Neuronal stem cell (in vitro differentiated cells): ENCODE measurements around the gene TMEM158.

Experiments
- DNase-seq: peaks from one replicate; pipeline ENCODE4 v3.0.0-alpha.2; 2013; ENCODE audit warnings: low spot score
- H2AFZ ChIP-seq: one replicate; pipeline ENCODE4 v1.6.1; 2013; ENCODE audit warnings: mild to moderate bottlenecking, low read length, inconsistent platforms
- H2AK5ac ChIP-seq: 2 replicates; pipeline ENCODE4 v1.6.1; 2013; ENCODE audit warnings: low read depth, mild to moderate bottlenecking, inconsistent platforms, low read length, moderate library complexity, mixed read lengths
- H2BK120ac ChIP-seq: 2 replicates; pipeline ENCODE4 v1.6.1; 2013; ENCODE audit warnings: low read depth, mild to moderate bottlenecking, inconsistent platforms, low read length, moderate library complexity, mixed read lengths
- H2BK12ac ChIP-seq: one replicate; pipeline ENCODE4 v1.6.1; 2013; ENCODE audit warnings: low read length, inconsistent platforms
- H2BK15ac ChIP-seq: 2 replicates; pipeline ENCODE4 v1.6.1; 2013; ENCODE audit warnings: mild to moderate bottlenecking, low read length, inconsistent platforms, mixed read lengths
- H2BK5ac ChIP-seq: one replicate; pipeline ENCODE4 v1.6.1; 2013; ENCODE audit warnings: inconsistent platforms, mild to moderate bottlenecking, low read length, moderate library complexity
- H3K14ac ChIP-seq: one replicate; pipeline ENCODE4 v1.6.1; 2013; ENCODE audit warnings: low read length, inconsistent platforms
- H3K18ac ChIP-seq: 2 replicates; pipeline ENCODE4 v1.6.1; 2013; ENCODE audit warnings: low read length, inconsistent platforms
- H3K23ac ChIP-seq: 2 replicates; pipeline ENCODE4 v1.6.1; 2013; ENCODE audit warnings: low read depth, mild to moderate bottlenecking, mixed read lengths, low read length, inconsistent platforms; ENCODE audit not compliant: poor library complexity
- H3K27ac ChIP-seq: replicated peaks from 3 replicates; pipeline ENCODE4 v1.5.1; 2013; ENCODE audit warnings: low read length, inconsistent platforms
- H3K27me3 ChIP-seq, 3 experiments: 2 replicates each; pipeline ENCODE4 v1.6.1; 2013; ENCODE audit warnings: low read length in 3 of 3, mild to moderate bottlenecking in 2 of 3, inconsistent platforms in 1 of 3, low read depth in 1 of 3, mixed read lengths in 1 of 3, moderate library complexity in 1 of 3; ENCODE audit not compliant: control insufficient read depth in 3 of 3, insufficient read depth in 3 of 3
- H3K36me3 ChIP-seq, 2 donors: replicated peaks in 1 of 2; 2 replicates each; pipeline ENCODE4 v1.6.1; 2013; ENCODE audit warnings: low read length in 2 of 2; ENCODE audit not compliant: control insufficient read depth in 2 of 2, insufficient read depth in 2 of 2
- H3K4ac ChIP-seq: 2 replicates; pipeline ENCODE4 v1.6.1; 2013; ENCODE audit warnings: inconsistent platforms, mild to moderate bottlenecking, low read length, moderate library complexity
- H3K4me1 ChIP-seq, 2 donors: 1 replicate in 1 of 2; 2 replicates in 1 of 2; pipeline ENCODE4 v1.6.1; 2013; ENCODE audit warnings: low read length in 2 of 2, low read depth in 1 of 2; ENCODE audit not compliant: control insufficient read depth in 2 of 2, insufficient read depth in 1 of 2
- H3K4me2 ChIP-seq: one replicate; pipeline ENCODE4 v1.6.1; 2013; ENCODE audit warnings: mild to moderate bottlenecking, low read length, inconsistent platforms; ENCODE audit not compliant: insufficient read depth, poor library complexity, severe bottlenecking
- H3K4me3 ChIP-seq, 2 donors: 2 replicates each; pipeline ENCODE4 v1.5.1; 2013; ENCODE audit warnings: low read length in 2 of 2, mild to moderate bottlenecking in 2 of 2, inconsistent platforms in 1 of 2, moderate library complexity in 1 of 2
- H3K79me1 ChIP-seq: one replicate; pipeline ENCODE4 v1.6.1; 2013; ENCODE audit warnings: low read depth, mild to moderate bottlenecking, inconsistent platforms, low read length, moderate library complexity
- H3K9ac ChIP-seq: one replicate; pipeline ENCODE4 v1.6.1; 2013; ENCODE audit warnings: mild to moderate bottlenecking, low read depth, low read length, inconsistent platforms; ENCODE audit not compliant: poor library complexity
- H3K9me3 ChIP-seq, 2 donors: replicated peaks in 1 of 2; 2 replicates each; pipeline versions ENCODE3 to v1.6.1; 2013; ENCODE audit warnings: low read length in 2 of 2, mild to moderate bottlenecking in 2 of 2, inconsistent platforms in 1 of 2, low read depth in 1 of 2, mixed read lengths in 1 of 2, moderate library complexity in 1 of 2; ENCODE audit not compliant: control insufficient read depth in 2 of 2, insufficient read depth in 1 of 2
- H4K8ac ChIP-seq: one replicate; pipeline ENCODE4 v1.6.1; 2013; ENCODE audit warnings: low read depth, mild to moderate bottlenecking, inconsistent platforms, low read length, moderate library complexity
- H4K91ac ChIP-seq: one replicate; pipeline ENCODE4 v1.6.1; 2013; ENCODE audit warnings: low read length, low read depth, mild to moderate bottlenecking, inconsistent platforms; ENCODE audit not compliant: poor library complexity
- WGBS, 2 donors: extraction: QIAGEN DNeasy Blood & Tissue Kit; methylation state at CpG; one replicate each; pipeline ENCODE4 v1.1.7; 2013; ENCODE audit warnings: missing lambda C conversion rate in 2 of 2, mixed read lengths in 1 of 2; ENCODE audit not compliant: insufficient read length in 2 of 2, insufficient replicate concordance in 1 of 2; ENCODE audit errors: extremely low coverage in 2 of 2; 5-methylcytosine and 5-hydroxymethylcytosine counted together

The TMEM158 gene

DNA sequence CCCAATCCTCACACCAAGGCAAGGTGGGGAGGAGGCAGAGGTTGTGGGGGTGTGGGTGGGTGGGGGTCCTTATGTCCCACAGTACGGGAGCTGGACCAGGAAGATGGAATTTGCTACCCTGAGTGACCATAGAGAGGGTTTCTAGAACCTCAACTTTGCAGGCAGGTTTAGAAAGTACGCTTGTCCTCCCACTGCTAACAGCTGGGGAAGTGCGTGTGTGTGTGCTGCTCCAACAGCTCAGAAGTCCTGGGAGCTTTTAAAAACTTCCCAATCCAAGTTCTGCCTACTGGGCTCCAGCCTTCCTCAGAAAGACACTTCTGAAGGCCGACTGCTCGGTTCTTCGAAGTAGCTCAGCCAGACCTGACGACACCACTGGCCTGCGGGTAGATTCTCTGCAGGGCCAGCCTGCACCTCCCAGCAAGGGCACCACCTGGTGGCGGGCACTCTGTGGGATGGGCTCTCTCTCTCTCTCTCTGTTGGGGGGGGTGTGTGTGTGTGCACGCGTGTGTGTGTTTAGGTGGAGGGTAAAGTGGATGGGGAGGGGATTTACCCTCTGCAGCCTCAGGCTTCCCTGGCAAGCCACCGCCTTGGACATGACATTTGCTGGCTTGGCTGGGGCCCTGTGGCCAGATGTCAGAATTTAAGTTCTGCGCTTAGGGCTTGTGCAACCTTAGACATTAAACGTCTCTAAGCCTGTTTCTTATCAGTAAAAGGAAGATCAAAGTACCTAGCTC is 15.6 kb downstream of the TMEM158 start:
- no peak overlapping the region for H3K18ac ChIP-seq
- no peak overlapping the region for H2BK5ac ChIP-seq
- H3K27ac ChIP-seq, result no peak overlapping the region
- no peaks in the 10 kb centered on the region for H3K27me3 ChIP-seq
- H3K4me3 ChIP-seq, result no peak overlapping the region
- peaks cover 2 to 5% of the 10 kb centered on the region in 2 donors for H3K4me1 ChIP-seq
- H2BK15ac ChIP-seq, result no peak overlapping the region
- no peak overlapping the region for H3K9ac ChIP-seq
- H4K8ac ChIP-seq, result no peak overlapping the region
- no peak for DNase-seq
- H2AFZ ChIP-seq, result peak overlapping the region; percentile 87
- H3K4ac ChIP-seq, result no peak overlapping the region
- no peak overlapping the region for H4K91ac ChIP-seq
- no peaks in the 10 kb centered on the region for H3K36me3 ChIP-seq
- H3K4me2 ChIP-seq, result no peak overlapping the region
- no CpG with 5 or more reads among the region's 14 CpGs for WGBS, 2 donors
- H3K23ac ChIP-seq, result no peak overlapping the region
- H3K9me3 ChIP-seq, result no peaks in the 10 kb centered on the region
- no peak overlapping the region for H3K14ac ChIP-seq
- H2AK5ac ChIP-seq, result peak overlapping the region; percentile 65
- no peak overlapping the region for H2BK120ac ChIP-seq
- no peak overlapping the region for H2BK12ac ChIP-seq
- no peaks in the 10 kb centered on the region for H3K79me1 ChIP-seq

GRCh38 chr3:45209526-45209925 is 16.6 kb downstream of the TMEM158 start:
- no peak overlapping the region for H3K14ac ChIP-seq
- no peak overlapping the region for H3K9ac ChIP-seq
- H3K79me1 ChIP-seq, result no peaks in the 10 kb centered on the region
- H3K4ac ChIP-seq, result no peak overlapping the region
- WGBS, 2 donors, result no CpG with 5 or more reads among the region's 3 CpGs
- H3K18ac ChIP-seq, result no peak overlapping the region
- no peak overlapping the region for H4K8ac ChIP-seq
- H3K9me3 ChIP-seq, result no peaks in the 10 kb centered on the region
- DNase-seq, result no peak
- H2AK5ac ChIP-seq, result no peak overlapping the region
- peaks cover 0 to 2% of the 10 kb centered on the region in 2 donors for H3K4me1 ChIP-seq
- H3K4me2 ChIP-seq, result no peak overlapping the region
- no peak overlapping the region for H3K27ac ChIP-seq
- H3K27me3 ChIP-seq, result no peaks in the 10 kb centered on the region
- H3K4me3 ChIP-seq, result no peak overlapping the region
- no peak overlapping the region for H2BK120ac ChIP-seq
- H2AFZ ChIP-seq, result no peak overlapping the region
- H2BK12ac ChIP-seq, result no peak overlapping the region
- no peaks in the 10 kb centered on the region for H3K36me3 ChIP-seq
- H2BK15ac ChIP-seq, result no peak overlapping the region
- H3K23ac ChIP-seq, result no peak overlapping the region
- no peak overlapping the region for H2BK5ac ChIP-seq
- H4K91ac ChIP-seq, result no peak overlapping the region

DNA sequence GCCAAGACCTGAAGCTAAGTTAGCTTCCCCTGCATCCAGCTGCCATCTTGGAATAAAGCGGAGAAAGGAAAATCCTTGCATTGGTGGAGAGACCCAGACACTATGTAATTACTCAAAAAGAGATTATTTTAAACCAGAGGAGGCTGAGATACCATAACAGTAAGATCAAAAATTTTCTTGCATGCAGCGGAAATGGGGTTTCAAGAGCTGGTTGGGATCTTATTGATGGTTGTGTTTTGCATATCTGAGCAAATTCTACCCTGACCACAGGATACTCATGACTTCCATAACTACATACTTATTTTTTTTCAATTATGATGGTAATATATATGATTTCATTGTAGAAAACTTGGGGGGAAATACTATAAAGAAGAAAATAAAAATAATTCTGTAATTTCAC is 17.5 kb downstream of the TMEM158 start:
- H2BK5ac ChIP-seq, result no peak overlapping the region

GRCh38 chr3:45207446-45207845 is 18.6 kb downstream of the TMEM158 start:
- no peak overlapping the region for H4K8ac ChIP-seq
- no peak overlapping the region for H2AK5ac ChIP-seq
- no peak overlapping the region for H3K4ac ChIP-seq
- H3K9ac ChIP-seq, result no peak overlapping the region
- H3K27ac ChIP-seq, result no peak overlapping the region
- no peaks in the 10 kb centered on the region for H3K79me1 ChIP-seq
- no peak overlapping the region for H3K14ac ChIP-seq
- no CpG with 5 or more reads among the region's 4 CpGs for WGBS, 2 donors
- no peaks in the 10 kb centered on the region for H3K9me3 ChIP-seq
- no peak overlapping the region for H2BK15ac ChIP-seq
- H2BK12ac ChIP-seq, result no peak overlapping the region
- H3K23ac ChIP-seq, result no peak overlapping the region
- H3K27me3 ChIP-seq, result no peaks in the 10 kb centered on the region
- H4K91ac ChIP-seq, result no peak overlapping the region
- H3K4me3 ChIP-seq, result no peak overlapping the region
- H3K18ac ChIP-seq, result no peak overlapping the region
- H3K4me2 ChIP-seq, result no peak overlapping the region
- no peaks in the 10 kb centered on the region for H3K4me1 ChIP-seq
- no peak overlapping the region for H2BK5ac ChIP-seq
- no peaks in the 10 kb centered on the region for H3K36me3 ChIP-seq
- H2BK120ac ChIP-seq, result no peak overlapping the region
- H2AFZ ChIP-seq, result no peak overlapping the region
- DNase-seq, result no peak

More for the DNA sequence above, 17.5 kb downstream of the TMEM158 start:
- whole genome bisulfite sequencing, 2 donors, result no CpG with 5 or more reads among the region's 2 CpGs
- Histone ChIP-seq H3K27me3 (no peaks in the 10 kb centered on the region), H3K14ac (no peak overlapping the region), H3K9ac (no peak overlapping the region), H3K79me1 (no peaks in the 10 kb centered on the region), H2BK120ac (no peak overlapping the region), H3K4me3 (no peak overlapping the region), H4K91ac (no peak overlapping the region), H3K36me3 (no peaks in the 10 kb centered on the region), H3K4me2 (no peak overlapping the region), H3K27ac (no peak overlapping the region), H2BK12ac (no peak overlapping the region), H4K8ac (no peak overlapping the region), H2AK5ac (no peak overlapping the region), H2AFZ (no peak overlapping the region), H3K9me3 (no peaks in the 10 kb centered on the region), H2BK15ac (no peak overlapping the region), H3K4ac (no peak overlapping the region), H3K4me1 (no peaks in the 10 kb centered on the region), H3K23ac (no peak overlapping the region), H3K18ac (no peak overlapping the region)
- DNase-seq, result no peak
